Lung (tissue), 12 donors: Measurements from ENCODE around the gene C19orf85. TPM values are rescaled to one million over a fixed set of nuclear protein-coding genes. Genes with fewer than 3 reads are reported as not detected.
A peak's percentile ranks its signal among the peaks of the same experiment; 100 is the strongest.

Experiments
- ATAC-seq: fragments of 200-7000 bp; cut with Tn5 transposase; one replicate; pipeline ENCODE4 v1.9.1; 2020; ENCODE audit warnings: moderate number of reproducible peaks; ENCODE audit not compliant: insufficient read depth, low FRiP score
- DNase-seq, 3 donors: peaks; one replicate each; pipeline ENCODE4 v3.0.0-alpha.2; 2013 to 2017
- H3K27ac ChIP-seq, 2 donors: one replicate each; pipeline ENCODE4 v1.5.1; 2013; ENCODE audit warnings: mild to moderate bottlenecking in 2 of 2, moderate library complexity in 2 of 2, control low read depth in 1 of 2, inconsistent platforms in 1 of 2, low read depth in 1 of 2, low read length in 1 of 2
- H3K27me3 ChIP-seq, 3 donors: one replicate each; pipeline ENCODE4 v1.5.1; 2013; ENCODE audit warnings: low read length in 2 of 3; ENCODE audit not compliant: control insufficient read depth in 3 of 3, insufficient read depth in 3 of 3
- H3K36me3 ChIP-seq, 4 donors: one replicate each; pipeline ENCODE4 v1.5.1; 2013; ENCODE audit warnings: low read length in 4 of 4, mild to moderate bottlenecking in 1 of 4, moderate library complexity in 1 of 4; ENCODE audit not compliant: control insufficient read depth in 4 of 4, insufficient read depth in 4 of 4
- H3K4me1 ChIP-seq, 5 donors: one replicate each; pipeline ENCODE4 v1.5.1; 2013; ENCODE audit warnings: low read length in 5 of 5, mild to moderate bottlenecking in 2 of 5, moderate library complexity in 1 of 5; ENCODE audit not compliant: control insufficient read depth in 5 of 5, insufficient read depth in 5 of 5
- H3K4me3 ChIP-seq: one replicate; pipeline ENCODE4 v1.5.1; 2013; ENCODE audit warnings: mild to moderate bottlenecking, control low read depth, moderate library complexity
- H3K9ac ChIP-seq, 2 donors: one replicate each; pipeline ENCODE4 v1.5.1; 2013; ENCODE audit warnings: low read length in 2 of 2, control low read depth in 1 of 2; ENCODE audit not compliant: insufficient read depth in 1 of 2
- H3K9me3 ChIP-seq, 4 donors: one replicate each; pipeline ENCODE4 v1.5.1; 2013; ENCODE audit warnings: low read length in 3 of 4, mild to moderate bottlenecking in 1 of 4, moderate library complexity in 1 of 4; ENCODE audit not compliant: control insufficient read depth in 4 of 4, insufficient read depth in 3 of 4
- WGBS, 2 donors: extraction: QIAGEN DNeasy Blood & Tissue Kit; methylation state at CpG; one replicate each; pipeline ENCODE4 v1.1.7; 2013; 5-methylcytosine and 5-hydroxymethylcytosine counted together
- polyA plus RNA-seq, 2 donors: library from polyadenylated mRNA; stranded (reverse); fragments of 200-250 nt; gene quantifications; one replicate each; pipeline ENCODE4 v1.2.1, GENCODE V29; 2013
- total RNA-seq, 2 donors: library from RNA; depleted of rRNA in 1 of 2; stranded (reverse); fragments of >200 nt in 1 of 2; gene quantifications; one replicate each; pipeline ENCODE4 v1.2.1, GENCODE V29; 2014 to 2021
- TF ChIP-seq, protein P1 (sequence below): IDR thresholded peaks from 2 replicates; pipeline ENCODE4 v1.5.1; 2012; ENCODE audit warnings: mild to moderate bottlenecking; ENCODE audit errors: control extremely low read depth, extremely low read depth
- donor health status: control.
- donor health status: control.
- donor health status: Bipolar disorder and iron deficiency.
- donor health status: healthy.
- donor health status: DM: yes; HTN: yes; CAD: no.

C19orf85 gene
- total and polyA plus RNA-seq, 4 donors: not detected

GRCh38 chr19:55485439-55486011 is 21.0 kb upstream of the C19orf85 start:
- no peaks in the 10 kb centered on the region for H3K27me3 ChIP-seq
- H3K4me1 ChIP-seq: peaks cover 4 to 41% (median 10%) of the 10 kb centered on the region in 5 donors
- H3K9me3 ChIP-seq: no peaks in the 10 kb centered on the region
- TF ChIP-seq, protein P1, sequence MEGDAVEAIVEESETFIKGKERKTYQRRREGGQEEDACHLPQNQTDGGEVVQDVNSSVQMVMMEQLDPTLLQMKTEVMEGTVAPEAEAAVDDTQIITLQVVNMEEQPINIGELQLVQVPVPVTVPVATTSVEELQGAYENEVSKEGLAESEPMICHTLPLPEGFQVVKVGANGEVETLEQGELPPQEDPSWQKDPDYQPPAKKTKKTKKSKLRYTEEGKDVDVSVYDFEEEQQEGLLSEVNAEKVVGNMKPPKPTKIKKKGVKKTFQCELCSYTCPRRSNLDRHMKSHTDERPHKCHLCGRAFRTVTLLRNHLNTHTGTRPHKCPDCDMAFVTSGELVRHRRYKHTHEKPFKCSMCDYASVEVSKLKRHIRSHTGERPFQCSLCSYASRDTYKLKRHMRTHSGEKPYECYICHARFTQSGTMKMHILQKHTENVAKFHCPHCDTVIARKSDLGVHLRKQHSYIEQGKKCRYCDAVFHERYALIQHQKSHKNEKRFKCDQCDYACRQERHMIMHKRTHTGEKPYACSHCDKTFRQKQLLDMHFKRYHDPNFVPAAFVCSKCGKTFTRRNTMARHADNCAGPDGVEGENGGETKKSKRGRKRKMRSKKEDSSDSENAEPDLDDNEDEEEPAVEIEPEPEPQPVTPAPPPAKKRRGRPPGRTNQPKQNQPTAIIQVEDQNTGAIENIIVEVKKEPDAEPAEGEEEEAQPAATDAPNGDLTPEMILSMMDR: no peak
- H3K27ac ChIP-seq: peak overlapping the region; percentile 77 to 81
- H3K4me3 ChIP-seq: peak overlapping the region; percentile 51
- peaks cover 0 to 26% (median 1%) of the 10 kb centered on the region in 4 donors for H3K36me3 ChIP-seq
- DNase-seq (no peak), ATAC-seq (no peak)
- 30% methylated on average over 18 of the region's 18 CpGs for WGBS, 2 donors
- no peak overlapping the region for H3K9ac ChIP-seq

- DNase-seq: peak; percentile 80 to 90 (median 84)
- ATAC-seq: no peak
- H3K9ac ChIP-seq: peak within 1 kb of the TSS; percentile 25 to 28
Observed at GRCh38 chr19:55484593-55485438, 20.3 kb upstream of the C19orf85 start, which contains the start of gene NAT14. NAT14 (plus strand) TSS chr19:55485188; CDS start chr19:55485709, 521 bp downstream.

GRCh38 chr19:55483706-55484592 is 19.4 kb upstream of the C19orf85 start:
- TF ChIP-seq, protein P1: no peak
- no peak overlapping the region for H3K4me3 ChIP-seq
- H3K9ac ChIP-seq: no peak overlapping the region
- no peaks in the 10 kb centered on the region for H3K27me3 ChIP-seq
- ATAC-seq (no peak), DNase-seq (no peak)
- peaks cover 4 to 36% (median 10%) of the 10 kb centered on the region in 5 donors for H3K4me1 ChIP-seq
- WGBS, 2 donors: 82 to 85% methylated on average over 46 of the region's 46 CpGs
- H3K27ac ChIP-seq: peak overlapping the region in 1 of 2 donors; percentile 81
- H3K36me3 ChIP-seq: peaks cover 0 to 26% (median 1%) of the 10 kb centered on the region in 4 donors
- H3K9me3 ChIP-seq: no peaks in the 10 kb centered on the region

More at GRCh38 chr19:55484593-55485438, 20.3 kb upstream of the C19orf85 start, which contains the start of gene NAT14:
- TF ChIP-seq, protein P1: no peak
- no peaks in the 10 kb centered on the region for H3K27me3 ChIP-seq
- peak within 1 kb of the TSS; percentile 51 for H3K4me3 ChIP-seq
- H3K36me3 ChIP-seq: peaks cover 0 to 26% (median 1%) of the 10 kb centered on the region in 4 donors
- H3K4me1 ChIP-seq: peaks cover 4 to 41% (median 10%) of the 10 kb centered on the region in 5 donors
- WGBS, 2 donors: 2% methylated on average over 72 to 78 of the region's 78 CpGs
- no peaks in the 10 kb centered on the region for H3K9me3 ChIP-seq
- H3K27ac ChIP-seq: peak within 1 kb of the TSS; percentile 77 to 81
